HEK293 (cell line): ENCODE measurements around the gene SLC25A26.

Experiments used
- CTCF ChIA-PET: fragments of 350-600 bp; formaldehyde crosslinking; extraction: SDS; loops from one replicate; lab custom pipeline; 2021; ENCODE audit warnings: antibody characterized with exemption; lab: Yijun Ruan, JAX
- POLR2A ChIA-PET: fragments of 300-600 bp; formaldehyde crosslinking; extraction: SDS; loops from one replicate; lab custom pipeline; 2020; ENCODE audit warnings: antibody characterized with exemption, inconsistent platforms; lab: Yijun Ruan, JAX
- H3K27ac ChIP-seq: fragments of 200-500 bp; sonication (Bioruptor generic); 2 replicates; pipeline ENCODE4 v1.5.1; 2014; ENCODE audit warnings: low read depth, low read length, control low read depth, inconsistent platforms; ENCODE audit errors: extremely low read depth
- H3K36me3 ChIP-seq, 2 experiments: fragments of 200-500 bp in 1 of 2; sonication (Bioruptor generic) in 1 of 2; 1 replicate in 1 of 2; 2 replicates in 1 of 2; pipeline ENCODE4 v1.5.1; 2014 to 2017; ENCODE audit warnings: inconsistent platforms in 2 of 2, low read length in 2 of 2; ENCODE audit not compliant: control insufficient read depth in 2 of 2, insufficient read depth in 1 of 2
- H3K4me1 ChIP-seq: fragments of 200-500 bp; sonication (Bioruptor generic); 2 replicates; pipeline ENCODE4 v1.5.1; 2014; ENCODE audit warnings: mild to moderate bottlenecking, low read length, inconsistent platforms; ENCODE audit not compliant: control insufficient read depth, insufficient read depth
- H3K4me3 ChIP-seq: 2 replicates; pipeline ENCODE4 v1.5.1; 2011; ENCODE audit warnings: low read depth, mild to moderate bottlenecking, control low read depth, low read length, moderate library complexity
- H3K9me3 ChIP-seq: fragments of 200-500 bp; sonication (Bioruptor generic); 2 replicates; pipeline ENCODE4 v1.5.1; 2014; ENCODE audit warnings: low read depth, low read length, inconsistent platforms; ENCODE audit not compliant: control insufficient read depth, insufficient read depth
- GLI2 ChIP-seq: fragments of 450-650 bp; formaldehyde crosslinking; IDR thresholded peaks from 2 replicates; pipeline ENCODE4; 2017; ENCODE audit warnings: missing biosample characterization, missing genetic modification characterization, low read depth, borderline replicate concordance
- ZBTB8A ChIP-seq: fragments of 450-650 bp; formaldehyde crosslinking; IDR thresholded peaks from 2 replicates; pipeline ENCODE4 v1.5.1; 2016; ENCODE audit warnings: missing biosample characterization, missing genetic modification characterization
- ZFHX2 ChIP-seq: fragments of 450-650 bp; formaldehyde crosslinking; conservative IDR thresholded peaks from 2 replicates; pipeline ENCODE4 v1.5.1; 2016; ENCODE audit warnings: missing biosample characterization, missing genetic modification characterization
- ZNF138 ChIP-seq: fragments of 450-650 bp; formaldehyde crosslinking; IDR thresholded peaks from 2 replicates; pipeline ENCODE4 v1.5.1; 2016; ENCODE audit warnings: missing biosample characterization, missing genetic modification characterization, borderline replicate concordance
- ZNF146 ChIP-seq: fragments of 450-650 bp; formaldehyde crosslinking; IDR thresholded peaks from 2 replicates; pipeline ENCODE4 v1.5.1; 2016; ENCODE audit warnings: missing biosample characterization, missing genetic modification characterization
- ZNF169 ChIP-seq: fragments of 450-650 bp; formaldehyde crosslinking; IDR thresholded peaks from 2 replicates; pipeline ENCODE4 v1.5.1; 2016; ENCODE audit warnings: missing biosample characterization, missing genetic modification characterization
- ZNF221 ChIP-seq: fragments of 450-650 bp; formaldehyde crosslinking; IDR thresholded peaks from 2 replicates; pipeline ENCODE4 v1.5.1; 2017; ENCODE audit warnings: missing biosample characterization, missing genetic modification characterization, borderline replicate concordance
- ZNF426 ChIP-seq: fragments of 450-650 bp; formaldehyde crosslinking; IDR thresholded peaks from 2 replicates; pipeline ENCODE4 v1.5.1; 2017; ENCODE audit warnings: missing biosample characterization, missing genetic modification characterization, mild to moderate bottlenecking, inconsistent platforms, moderate library complexity
- ZNF610 ChIP-seq: fragments of 450-650 bp; formaldehyde crosslinking; IDR thresholded peaks from 2 replicates; pipeline ENCODE4 v1.5.1; 2016; ENCODE audit warnings: missing biosample characterization, missing genetic modification characterization, borderline replicate concordance
- ZNF626 ChIP-seq: fragments of 450-650 bp; sonication (Bioruptor Pico); formaldehyde crosslinking; IDR thresholded peaks from 2 replicates; pipeline ENCODE4 v1.5.1; 2018; ENCODE audit warnings: missing biosample characterization, missing genetic modification characterization, inconsistent platforms
- ZNF677 ChIP-seq: fragments of 450-650 bp; IDR thresholded peaks from 2 replicates; pipeline ENCODE4 v1.5.0; 2018; ENCODE audit warnings: missing biosample characterization, mild to moderate bottlenecking, missing genetic modification characterization, moderate library complexity
- ZNF76 ChIP-seq: fragments of 450-650 bp; formaldehyde crosslinking; IDR thresholded peaks from 2 replicates; pipeline ENCODE4; 2016; ENCODE audit warnings: low read depth, missing biosample characterization, missing genetic modification characterization, borderline replicate concordance
- ZNF777 ChIP-seq: fragments of 450-650 bp; formaldehyde crosslinking; IDR thresholded peaks from 2 replicates; pipeline ENCODE4 v1.5.1; 2017; ENCODE audit warnings: missing biosample characterization, missing genetic modification characterization, borderline replicate concordance
- ZSCAN30 ChIP-seq: fragments of 450-650 bp; IDR thresholded peaks from 2 replicates; pipeline ENCODE4 v1.5.1; 2018; ENCODE audit warnings: missing biosample characterization, mild to moderate bottlenecking, missing genetic modification characterization, moderate library complexity
- TF ChIP-seq, protein P1 (sequence below): fragments of 450-650 bp; formaldehyde crosslinking; IDR thresholded peaks from 2 replicates; pipeline ENCODE4 v1.5.1; 2016; ENCODE audit warnings: missing biosample characterization, missing genetic modification characterization
- TF ChIP-seq, protein P2 (sequence below): fragments of 450-650 bp; formaldehyde crosslinking; IDR thresholded peaks from 2 replicates; pipeline ENCODE4 v1.5.1; 2016; ENCODE audit warnings: missing biosample characterization, missing genetic modification characterization
- TF ChIP-seq, protein P3 (sequence below): fragments of 450-650 bp; formaldehyde crosslinking; IDR thresholded peaks from 2 replicates; pipeline ENCODE4 v1.5.1; 2016; ENCODE audit warnings: missing biosample characterization, missing genetic modification characterization
- TF ChIP-seq, protein P4 (sequence below): fragments of 450-650 bp; formaldehyde crosslinking; IDR thresholded peaks from 2 replicates; pipeline ENCODE4 v1.5.1; 2016; ENCODE audit warnings: missing biosample characterization, missing genetic modification characterization

The SLC25A26 gene

DNA sequence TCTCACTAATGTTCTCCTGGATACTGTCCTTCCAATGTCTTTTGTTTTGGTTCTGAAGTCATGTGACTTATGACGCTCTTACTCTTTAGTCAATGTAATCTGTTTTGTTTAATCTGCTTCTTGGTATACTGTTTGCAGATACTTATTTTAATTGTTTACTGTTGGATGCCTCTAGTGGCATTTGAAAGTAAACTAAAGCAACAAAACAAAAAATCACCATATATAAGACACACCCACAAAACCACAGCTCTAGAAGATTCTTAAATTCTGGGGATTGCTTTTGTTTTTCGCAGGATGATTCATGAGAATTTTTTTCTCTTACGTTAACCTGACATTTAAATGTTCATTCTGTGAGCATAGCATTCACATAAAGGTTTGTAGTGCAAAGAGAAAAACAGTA lies 16.8 kb downstream of the SLC25A26 start:
- TF ChIP-seq ZNF138 (tag by site-specific recombination) (no peak), ZBTB8A (tag by site-specific recombination) (no peak), ZNF76 (tag by site-specific recombination) (no peak), ZNF610 (tag by site-specific recombination) (no peak), ZNF146 (tag by site-specific recombination) (no peak)
- Histone ChIP-seq H3K36me3 (peaks cover 0 to 6% of the 10 kb centered on the region in 2 experiments; a peak in 1 of 3 replicates), H3K27ac (no peak overlapping the region), H3K9me3 (no peaks in the 10 kb centered on the region), H3K4me1 (no peaks in the 10 kb centered on the region), H3K4me3 (no peak overlapping the region)
- ChIA-PET POLR2A (no interaction called here), CTCF (interaction anchor here (1.5 kb wide), 1 partner anchor 11 kb away, joined by 3 read pairs; no protein-coding TSS in a partner anchor)

DNA sequence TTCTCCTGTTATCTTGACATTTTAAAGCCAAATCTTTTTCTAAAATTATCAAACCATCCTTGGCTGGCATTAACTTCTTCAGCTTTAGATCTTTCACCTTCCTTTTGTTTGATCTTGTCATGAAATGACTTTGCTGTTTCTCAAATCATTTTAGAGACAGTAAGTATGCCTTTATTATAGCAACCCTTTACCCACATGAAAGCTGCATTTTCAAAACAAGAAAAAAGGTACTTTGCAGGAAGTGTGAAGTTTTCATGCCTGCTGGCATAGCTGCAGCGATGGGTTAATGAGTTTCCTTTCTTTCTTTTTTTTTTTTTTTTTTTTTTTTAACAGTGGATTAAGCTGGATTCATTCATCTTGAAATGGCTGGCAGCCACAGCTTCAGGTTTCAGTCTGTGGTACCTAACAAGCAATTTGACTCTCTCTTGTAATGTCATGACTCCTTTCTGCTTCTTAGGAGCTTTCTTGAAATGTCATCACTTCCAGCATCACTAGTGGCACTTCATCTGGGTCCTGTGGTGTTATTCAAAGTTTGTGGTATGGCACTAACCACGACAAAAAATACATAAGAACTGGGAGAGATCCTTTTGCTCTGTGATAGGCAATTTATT lies 18.8 kb downstream of the SLC25A26 start:
- H3K27ac ChIP-seq, result no peak overlapping the region
- no peaks in the 10 kb centered on the region for H3K4me1 ChIP-seq
- peaks cover 0 to 18% of the 10 kb centered on the region in 2 experiments; a peak in 1 of 3 replicates for H3K36me3 ChIP-seq
- CTCF ChIA-PET, result interaction anchor here (0.7 to 1.0 kb wide), 4 partner anchors 13 to 169 kb away, joined by 3 read pairs; no protein-coding TSS in a partner anchor
- TF ChIP-seq GLI2, result no peak
- TF ChIP-seq, protein P1, sequence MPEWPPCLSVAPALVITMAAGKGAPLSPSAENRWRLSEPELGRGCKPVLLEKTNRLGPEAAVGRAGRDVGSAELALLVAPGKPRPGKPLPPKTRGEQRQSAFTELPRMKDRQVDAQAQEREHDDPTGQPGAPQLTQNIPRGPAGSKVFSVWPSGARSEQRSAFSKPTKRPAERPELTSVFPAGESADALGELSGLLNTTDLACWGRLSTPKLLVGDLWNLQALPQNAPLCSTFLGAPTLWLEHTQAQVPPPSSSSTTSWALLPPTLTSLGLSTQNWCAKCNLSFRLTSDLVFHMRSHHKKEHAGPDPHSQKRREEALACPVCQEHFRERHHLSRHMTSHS, result no peak
- TF ChIP-seq ZNF426 (tag by site-specific recombination), result no peak
- TF ChIP-seq ZFHX2 (tag by site-specific recombination), result no peak
- TF ChIP-seq ZNF777 (tag by site-specific recombination), result no peak
- no peak for TF ChIP-seq ZNF169 (tag by site-specific recombination)
- TF ChIP-seq, protein P2, sequence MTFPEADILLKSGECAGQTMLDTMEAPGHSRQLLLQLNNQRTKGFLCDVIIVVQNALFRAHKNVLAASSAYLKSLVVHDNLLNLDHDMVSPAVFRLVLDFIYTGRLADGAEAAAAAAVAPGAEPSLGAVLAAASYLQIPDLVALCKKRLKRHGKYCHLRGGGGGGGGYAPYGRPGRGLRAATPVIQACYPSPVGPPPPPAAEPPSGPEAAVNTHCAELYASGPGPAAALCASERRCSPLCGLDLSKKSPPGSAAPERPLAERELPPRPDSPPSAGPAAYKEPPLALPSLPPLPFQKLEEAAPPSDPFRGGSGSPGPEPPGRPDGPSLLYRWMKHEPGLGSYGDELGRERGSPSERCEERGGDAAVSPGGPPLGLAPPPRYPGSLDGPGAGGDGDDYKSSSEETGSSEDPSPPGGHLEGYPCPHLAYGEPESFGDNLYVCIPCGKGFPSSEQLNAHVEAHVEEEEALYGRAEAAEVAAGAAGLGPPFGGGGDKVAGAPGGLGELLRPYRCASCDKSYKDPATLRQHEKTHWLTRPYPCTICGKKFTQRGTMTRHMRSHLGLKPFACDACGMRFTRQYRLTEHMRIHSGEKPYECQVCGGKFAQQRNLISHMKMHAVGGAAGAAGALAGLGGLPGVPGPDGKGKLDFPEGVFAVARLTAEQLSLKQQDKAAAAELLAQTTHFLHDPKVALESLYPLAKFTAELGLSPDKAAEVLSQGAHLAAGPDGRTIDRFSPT, result no peak
- TF ChIP-seq ZNF221 (tag by site-specific recombination), result no peak
- TF ChIP-seq ZSCAN30, result no peak
- TF ChIP-seq, protein P3, sequence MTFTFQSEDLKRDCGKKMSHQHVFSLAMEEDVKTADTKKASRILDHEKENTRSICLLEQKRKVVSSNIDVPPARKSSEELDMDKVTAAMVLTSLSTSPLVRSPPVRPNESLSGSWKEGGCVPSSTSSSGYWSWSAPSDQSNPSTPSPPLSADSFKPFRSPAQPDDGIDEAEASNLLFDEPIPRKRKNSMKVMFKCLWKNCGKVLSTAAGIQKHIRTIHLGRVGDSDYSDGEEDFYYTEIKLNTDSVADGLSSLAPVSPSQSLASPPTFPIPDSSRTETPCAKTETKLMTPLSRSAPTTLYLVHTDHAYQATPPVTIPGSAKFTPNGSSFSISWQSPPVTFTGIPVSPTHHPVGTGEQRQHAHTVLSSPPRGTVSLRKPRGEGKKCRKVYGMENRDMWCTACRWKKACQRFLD (tag by site-specific recombination), result no peak
- no peak overlapping the region for H3K4me3 ChIP-seq
- POLR2A ChIA-PET, result no interaction called here
- no peaks in the 10 kb centered on the region for H3K9me3 ChIP-seq

DNA sequence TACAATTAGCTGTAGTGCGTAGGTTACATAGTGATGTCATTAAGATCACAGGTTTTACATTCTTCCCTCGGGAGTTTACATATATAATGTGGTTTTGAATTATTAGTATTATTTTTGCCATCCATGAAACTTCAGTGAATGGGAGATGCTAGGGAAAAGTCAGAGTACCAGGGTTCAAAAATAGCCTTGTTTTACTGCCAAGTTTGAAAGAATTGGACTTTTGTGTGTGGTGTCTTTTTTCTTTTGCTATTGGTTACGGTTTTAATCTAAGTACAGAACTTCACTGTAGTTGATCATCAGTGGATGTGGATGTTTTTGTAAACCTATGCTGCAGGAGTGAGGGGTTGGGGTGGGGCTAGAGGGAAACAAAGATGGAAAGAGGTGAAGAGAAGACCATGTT lies 20.7 kb downstream of the SLC25A26 start:
- Histone ChIP-seq H3K9me3 (no peaks in the 10 kb centered on the region), H3K36me3 (peaks cover 0 to 26% of the 10 kb centered on the region in 2 experiments; a peak in 1 of 3 replicates), H3K4me1 (no peaks in the 10 kb centered on the region)
- POLR2A ChIA-PET, result interaction anchor here (0.5 kb wide), 1 partner anchor 11 kb away, joined by 3 read pairs; no protein-coding TSS in a partner anchor
- no peak for TF ChIP-seq ZNF626 (tag by site-specific recombination)
- TF ChIP-seq, protein P4, sequence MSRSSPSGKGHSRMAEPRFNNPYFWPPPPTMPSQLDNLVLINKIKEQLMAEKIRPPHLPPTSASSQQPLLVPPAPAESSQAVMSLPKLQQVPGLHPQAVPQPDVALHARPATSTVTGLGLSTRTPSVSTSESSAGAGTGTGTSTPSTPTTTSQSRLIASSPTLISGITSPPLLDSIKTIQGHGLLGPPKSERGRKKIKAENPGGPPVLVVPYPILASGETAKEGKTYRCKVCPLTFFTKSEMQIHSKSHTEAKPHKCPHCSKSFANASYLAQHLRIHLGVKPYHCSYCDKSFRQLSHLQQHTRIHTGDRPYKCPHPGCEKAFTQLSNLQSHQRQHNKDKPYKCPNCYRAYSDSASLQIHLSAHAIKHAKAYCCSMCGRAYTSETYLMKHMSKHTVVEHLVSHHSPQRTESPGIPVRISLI (tag by site-specific recombination), result no peak
- no peak for TF ChIP-seq ZNF610 (tag by site-specific recombination)
- no peak for TF ChIP-seq ZNF677 (tag by site-specific recombination)
- TF ChIP-seq, all 188 proteins: peak for 0
- Histone ChIP-seq H3K27ac (no peak overlapping the region), H3K4me3 (no peak overlapping the region)
- CTCF ChIA-PET, result interaction anchor here (1.2 kb wide), 1 partner anchor 574 kb away, joined by 3 read pairs; no protein-coding TSS in a partner anchor
